Esophagus squamous epithelium (tissue), 5 donors: ENCODE measurements around the gene THSD7B. TPM values are rescaled to one million over a fixed set of nuclear protein-coding genes. Genes with fewer than 3 reads are reported as not detected.
"Not testable (repeated sequence)": the region's sequence is repeated elsewhere in the genome, so short reads cannot be mapped to it uniquely, and the experiment has no call there.

Experiments used
- DNase-seq: peaks from one replicate; lab custom pipeline; 2025; lab: John Stamatoyannopoulos, UW
- H3K27ac ChIP-seq, 4 donors: fragments of 200-600 bp; sonication (generic); one replicate each; pipeline ENCODE4 v1.5.1; 2016 to 2019; ENCODE audit warnings: mild to moderate bottlenecking in 1 of 4
- H3K27me3 ChIP-seq, 4 donors: fragments of 200-600 bp; sonication (generic); 1 replicate in 3 of 4; 2 replicates in 1 of 4; pipeline versions ENCODE4 v1.5.1 to v1.6.0; 2017 to 2021; ENCODE audit warnings: antibody characterized with exemption in 1 of 4
- H3K36me3 ChIP-seq, 3 donors: fragments of 200-600 bp; sonication (generic); one replicate each; pipeline ENCODE4 v1.5.1; 2016 to 2019
- H3K4me1 ChIP-seq, 3 donors: fragments of 200-600 bp; sonication (generic); one replicate each; pipeline ENCODE4 v1.5.1; 2017 to 2019
- H3K4me3 ChIP-seq, 4 donors: fragments of 200-600 bp; sonication (generic); 1 replicate in 3 of 4; 2 replicates in 1 of 4; pipeline ENCODE4 v1.5.1; 2016 to 2019; ENCODE audit warnings: mild to moderate bottlenecking in 2 of 4, moderate library complexity in 1 of 4
- H3K9me3 ChIP-seq, 3 donors: fragments of 200-600 bp; sonication (generic); one replicate each; pipeline ENCODE4 v1.5.1; 2016 to 2019
- CTCF ChIP-seq, 6 experiments: fragments of 450-650 bp in 4 of 6; fragments of 200-600 bp in 2 of 6; sonication (generic) in 2 of 6; IDR thresholded peaks; one replicate each; pipeline ENCODE4 v1.5.1; 2016 to 2019; ENCODE audit warnings: antibody characterized with exemption in 6 of 6, mild to moderate bottlenecking in 4 of 6, moderate library complexity in 4 of 6
- POLR2A ChIP-seq, 4 donors: fragments of 450-650 bp; IDR thresholded peaks; one replicate each; pipeline ENCODE4 v1.6.1; 2017; ENCODE audit warnings: antibody characterized with exemption in 4 of 4, mild to moderate bottlenecking in 4 of 4, moderate library complexity in 3 of 4
- WGBS, 2 donors: methylation state at CpG; one replicate each; pipeline ENCODE4 v1.1.5; 2018; 5-methylcytosine and 5-hydroxymethylcytosine counted together
- intact Hi-C: fragments of 100-400 bp; cut with DNase I; formaldehyde crosslinking; loops from one replicate; pipeline ENCODE4 v1.15.0; 2022
- total RNA-seq, 4 donors: library from RNA; depleted of rRNA; stranded (reverse); fragments of >200 nt; gene quantifications; one replicate each; pipeline ENCODE4 v1.1.0, GENCODE V29; 2016
- donor health status: DM: yes; HTN: yes; CAD: no.

THSD7B gene
- total RNA-seq, 4 donors from 2014 or later: 0.31 to 0.97 (median 0.72) TPM

DNA sequence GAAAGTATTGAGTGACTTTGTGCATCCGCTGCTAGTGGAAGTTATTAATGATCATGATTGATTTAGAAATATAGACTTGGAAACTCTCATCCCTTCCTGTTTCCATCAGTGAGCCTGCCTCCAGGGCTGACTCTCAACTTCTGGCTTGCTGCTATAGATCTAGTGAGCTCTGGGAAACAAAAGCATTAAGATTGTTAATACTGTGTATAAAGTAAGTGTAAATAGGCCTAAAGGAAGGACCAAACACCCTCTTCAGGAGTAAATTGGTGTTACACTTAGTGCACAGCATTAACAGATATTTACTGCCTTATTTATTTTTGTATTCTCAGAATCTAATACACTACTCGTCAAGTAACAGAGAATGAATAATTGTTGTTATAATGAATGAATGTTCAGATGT is 285.6 kb downstream of the THSD7B start:
- 40 to 55% methylated on average over 2 of the region's 2 CpGs for WGBS, 2 donors
- no peak overlapping the region for H3K27ac ChIP-seq
- no peak overlapping the region for H3K4me3 ChIP-seq
- intact Hi-C loops: no loop called here
- no peaks in the 10 kb centered on the region for H3K36me3 ChIP-seq
- H3K4me1 ChIP-seq: no peaks in the 10 kb centered on the region
- H3K9me3 ChIP-seq: no peaks in the 10 kb centered on the region
- DNase-seq: no peak
- TF ChIP-seq CTCF (IDR thresholded peaks at IDR 0.05): peak in 2 of 6 experiments; percentile 12 to 43
- no peak for TF ChIP-seq POLR2A (IDR thresholded peaks at IDR 0.05)
- no peaks in the 10 kb centered on the region for H3K27me3 ChIP-seq

GRCh38 chr2:137051778-137052398 is 286.5 kb downstream of the THSD7B start:
- Histone ChIP-seq H3K4me3 (no peak overlapping the region), H3K27ac (no peak overlapping the region), H3K36me3 (no peaks in the 10 kb centered on the region), H3K27me3 (no peaks in the 10 kb centered on the region), H3K9me3 (no peaks in the 10 kb centered on the region), H3K4me1 (no peaks in the 10 kb centered on the region)
- 45 to 51% methylated on average over 2 of the region's 2 CpGs for WGBS, 2 donors
- TF ChIP-seq CTCF (IDR thresholded peaks at IDR 0.05) (no peak), POLR2A (IDR thresholded peaks at IDR 0.05) (no peak)
- intact Hi-C loops: no loop called here
- DNase-seq: no peak

- Histone ChIP-seq H3K27ac (no peak overlapping the region), H3K9me3 (no peaks in the 10 kb centered on the region), H3K4me1 (no peaks in the 10 kb centered on the region), H3K4me3 (no peak overlapping the region), H3K36me3 (no peaks in the 10 kb centered on the region), H3K27me3 (no peaks in the 10 kb centered on the region)
- no peak for DNase-seq
- intact Hi-C loops: no loop called here
- 82 to 91% methylated on average over 7 of the region's 8 CpGs for WGBS, 2 donors
- TF ChIP-seq POLR2A (IDR thresholded peaks at IDR 0.05) (no peak), CTCF (IDR thresholded peaks at IDR 0.05) (no peak)
Observed at GRCh38 chr2:137056704-137057103, 291.4 kb downstream of the THSD7B start.

DNA sequence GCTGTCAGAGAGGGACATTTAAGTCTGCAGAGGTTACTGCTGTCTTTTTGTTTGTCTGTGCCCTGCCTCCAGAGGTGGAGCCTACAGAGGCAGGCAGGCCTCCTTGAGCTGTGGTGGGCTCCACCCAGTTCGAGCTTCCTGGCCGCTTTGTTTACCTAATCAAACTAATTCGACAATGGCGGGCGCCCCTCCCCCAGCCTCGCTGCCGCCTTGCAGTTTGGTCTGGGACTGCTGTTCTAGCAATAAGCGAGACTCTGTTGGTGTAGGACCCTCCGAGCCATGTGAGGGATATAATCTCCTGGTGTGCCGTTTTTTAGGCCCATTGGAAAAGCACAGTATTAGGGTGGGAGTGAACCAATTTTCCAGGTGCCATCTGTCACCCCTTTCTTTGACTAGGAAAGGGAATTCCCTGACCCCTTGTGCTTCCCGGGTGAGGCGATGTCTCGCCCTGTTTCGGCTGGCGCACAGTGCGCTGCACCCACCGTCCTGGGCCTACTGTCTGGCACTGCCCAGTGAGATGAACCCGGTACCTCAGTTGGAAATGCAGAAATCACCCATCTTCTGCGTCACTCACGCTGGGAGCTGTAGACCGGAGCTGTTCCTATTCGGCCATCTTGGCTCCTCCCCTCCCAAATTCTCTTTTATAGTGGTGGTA is 310.9 kb downstream of the THSD7B start:
- H3K4me1 ChIP-seq, H3K9me3 ChIP-seq, H3K4me3 ChIP-seq, H3K27me3 ChIP-seq, H3K27ac ChIP-seq, DNase-seq, intact Hi-C loops, H3K36me3 ChIP-seq: not testable (repeated sequence)
- WGBS, 2 donors: 94 to 95% methylated on average over 14 to 19 of the region's 22 CpGs

GRCh38 chr2:137091704-137092103 is 326.4 kb downstream of the THSD7B start:
- 47 to 76% methylated on average over 3 of the region's 3 CpGs for WGBS, 2 donors
- intact Hi-C loops: no loop called here

More at GRCh38 chr2:137091704-137092103, 326.4 kb downstream of the THSD7B start:
- Histone ChIP-seq H3K9me3 (no peaks in the 10 kb centered on the region), H3K36me3 (no peaks in the 10 kb centered on the region), H3K27me3 (no peaks in the 10 kb centered on the region), H3K4me3 (no peak overlapping the region), H3K4me1 (no peaks in the 10 kb centered on the region), H3K27ac (no peak overlapping the region)
- DNase-seq: no peak
- TF ChIP-seq CTCF (IDR thresholded peaks at IDR 0.05) (no peak), POLR2A (IDR thresholded peaks at IDR 0.05) (no peak)
